Amniotic epithelial cell (primary cell): ENCODE measurements around the gene TNS1.
"Not testable (repeated sequence)": the region's sequence is repeated elsewhere in the genome, so short reads cannot be mapped to it uniquely, and the experiment has no call there.

Source experiments
- DNase-seq: peaks from one replicate; pipeline ENCODE4 v3.0.0-alpha.2; 2010; ENCODE audit warnings: low read depth

The TNS1 gene

GRCh38 chr2:218029366-218030360 lies 26.9 kb upstream of the TNS1 start:
- DNase-seq: peak; percentile 20

- no peak for DNase-seq
These were observed 26.0 kb upstream of the TNS1 start for GRCh38 chr2:218028562-218029348.

DNA sequence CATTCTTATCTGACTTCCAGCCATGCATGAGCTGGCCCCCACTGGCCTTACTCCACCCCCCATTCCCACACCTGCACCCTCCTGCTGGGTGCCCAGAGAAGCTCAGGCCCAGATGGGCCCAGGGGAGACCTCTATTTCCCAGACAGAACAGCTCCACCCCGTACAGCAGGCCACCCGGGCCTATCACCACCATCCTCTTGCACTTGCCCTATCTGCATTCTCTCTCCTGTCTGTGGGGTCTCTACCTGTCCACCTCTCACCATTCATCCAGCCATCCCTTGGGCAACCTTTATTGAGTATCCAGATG lies 25.3 kb upstream of the TNS1 start:
- DNase-seq: no peak

DNA sequence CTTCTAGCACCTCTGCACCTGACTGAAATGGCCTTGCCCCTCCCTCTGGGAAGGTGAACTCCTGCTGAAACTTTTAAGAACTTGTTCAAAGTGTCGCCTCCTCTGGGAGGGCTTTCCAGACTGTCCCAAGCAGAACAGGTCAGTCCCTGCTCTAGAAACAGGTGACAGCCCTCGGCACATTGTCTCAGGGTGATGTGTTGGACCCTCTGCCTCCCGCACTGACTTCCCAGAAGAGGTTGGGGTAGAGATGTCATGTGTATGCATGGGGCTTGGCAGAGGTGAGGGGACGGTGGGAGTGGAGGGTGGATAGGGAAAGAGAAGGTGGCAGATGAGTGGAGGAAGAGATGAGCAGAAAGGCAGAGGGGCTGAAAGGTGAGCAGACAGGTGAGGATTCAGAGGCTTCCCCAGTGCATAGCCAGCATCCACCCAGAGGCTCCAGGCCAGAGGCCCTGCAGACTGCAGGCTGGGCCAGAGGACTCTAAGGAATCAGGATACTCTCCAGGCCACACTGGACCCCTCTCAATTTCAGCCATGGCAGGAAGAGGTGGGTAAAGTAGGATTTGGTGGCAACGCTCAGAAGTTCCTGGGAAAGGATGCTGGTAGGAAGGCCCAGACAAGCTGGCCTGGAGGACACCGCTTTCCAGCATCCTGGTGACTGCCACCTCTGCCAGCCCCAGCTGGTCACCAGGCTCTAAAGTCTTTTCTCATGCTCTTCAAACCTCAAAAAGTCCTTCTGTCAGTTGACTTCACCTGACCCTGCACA lies 24.8 kb upstream of the TNS1 start:
- DNase-seq: no peak

- no peak for DNase-seq
These were observed 24.1 kb upstream of the TNS1 start for GRCh38 chr2:218026676-218027425.

- DNase-seq: no peak
These were observed 23.4 kb upstream of the TNS1 start for GRCh38 chr2:218026244-218026643.

GRCh38 chr2:218024871-218025270 lies 22.1 kb upstream of the TNS1 start:
- no peak for DNase-seq

GRCh38 chr2:218024336-218024735 lies 21.5 kb upstream of the TNS1 start:
- no peak for DNase-seq

GRCh38 chr2:218023636-218024035 lies 20.8 kb upstream of the TNS1 start:
- DNase-seq: no peak

DNA sequence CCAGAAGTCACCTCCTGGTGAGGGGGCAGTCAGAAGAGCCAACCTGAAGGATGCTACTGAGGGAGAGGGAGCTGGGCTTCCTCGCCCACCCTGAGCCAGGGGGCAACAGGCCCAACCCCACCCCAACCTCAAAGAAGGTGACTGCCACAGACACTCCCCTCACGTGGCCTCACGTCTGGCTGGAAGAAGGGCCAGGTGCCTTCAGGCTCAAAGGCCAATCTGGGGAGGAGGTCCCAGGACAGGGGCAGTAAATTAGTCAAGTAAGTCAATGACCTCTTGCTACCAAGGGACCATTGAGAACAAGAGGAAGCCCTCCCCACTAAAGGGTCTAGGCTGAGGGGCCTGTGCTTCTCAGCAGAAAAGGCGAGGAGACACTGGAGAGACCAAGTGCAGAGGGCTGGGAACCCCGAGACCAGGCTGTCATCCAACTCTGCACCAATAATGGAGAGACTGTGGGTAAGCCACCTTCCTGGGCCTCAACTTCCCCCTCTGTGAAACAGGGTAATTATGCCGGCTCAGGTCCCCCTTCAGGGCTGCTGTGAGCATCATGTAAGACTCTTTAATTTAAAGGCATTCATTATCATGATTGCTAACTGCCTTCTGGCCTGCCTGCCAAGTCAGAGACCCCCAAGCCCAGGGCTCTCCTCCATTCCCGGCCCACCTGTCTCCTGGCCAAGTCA lies 20.2 kb upstream of the TNS1 start:
- DNase-seq: no peak

- no peak for DNase-seq
These were observed 19.5 kb upstream of the TNS1 start for GRCh38 chr2:218022131-218022850.

DNA sequence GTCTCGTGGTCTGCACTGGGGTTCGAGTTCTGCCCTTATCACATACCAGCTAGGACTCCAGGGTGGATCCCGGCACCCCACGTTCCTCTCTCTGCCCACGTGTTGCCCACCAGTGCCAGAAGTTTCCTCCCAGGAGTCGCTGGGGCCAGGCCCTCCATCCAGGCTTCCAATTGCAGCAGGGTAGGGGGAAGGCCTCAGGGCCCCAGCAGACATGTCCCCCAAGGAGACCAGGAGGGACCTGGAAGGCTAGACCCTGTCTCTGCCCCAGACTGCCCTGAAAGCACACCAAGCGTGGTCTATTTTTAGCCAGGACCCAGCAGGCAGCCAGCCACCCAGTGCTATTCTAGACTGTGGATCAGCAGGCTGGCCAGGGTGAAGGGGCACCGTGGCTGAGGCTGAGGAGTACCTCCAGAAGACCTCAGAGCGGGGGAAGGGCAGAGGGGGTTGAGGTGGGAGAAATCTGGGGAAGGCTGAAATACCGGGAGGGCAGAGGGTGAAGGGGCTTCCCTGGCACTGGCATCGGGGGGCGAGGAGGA lies 18.8 kb upstream of the TNS1 start:
- no peak for DNase-seq

GRCh38 chr2:218020966-218021535 lies 18.3 kb upstream of the TNS1 start:
- no peak for DNase-seq

- DNase-seq: no peak
These were observed 17.5 kb upstream of the TNS1 start for GRCh38 chr2:218020281-218020680.

GRCh38 chr2:218019411-218020060 lies 16.7 kb upstream of the TNS1 start:
- DNase-seq: no peak

GRCh38 chr2:218018842-218019125 lies 16.0 kb upstream of the TNS1 start:
- not testable (repeated sequence) for DNase-seq

- DNase-seq: peak; percentile 21
These were observed 14.6 kb upstream of the TNS1 start for GRCh38 chr2:218017211-218018053.

GRCh38 chr2:218016810-218017209 lies 14.0 kb upstream of the TNS1 start:
- DNase-seq: no peak
